Neural crest cell (in vitro differentiated cells): ENCODE measurements around the gene FBXW11. TPM values are rescaled to one million over a fixed set of nuclear protein-coding genes. Genes with fewer than 3 reads are reported as not detected.

Source experiments
- DNase-seq: peaks from one replicate; pipeline ENCODE4 v3.0.0; 2021; ENCODE audit warnings: low read depth, mixed read lengths, low spot score
- H3K27ac Mint-ChIP-seq: one replicate; pipeline ENCODE4 v1.8.0; 2021; ENCODE audit warnings: mild to moderate bottlenecking, mixed read lengths; ENCODE audit not compliant: unreplicated experiment
- H3K27me3 Mint-ChIP-seq: 2 replicates; pipeline ENCODE4 v1.8.0; 2021; ENCODE audit warnings: low read depth, mild to moderate bottlenecking, mixed read lengths
- H3K36me3 Mint-ChIP-seq: 2 replicates; pipeline ENCODE4 v1.8.0; 2021; ENCODE audit warnings: low read depth, mild to moderate bottlenecking, mixed read lengths
- H3K4me1 Mint-ChIP-seq: 2 replicates; pipeline ENCODE4 v1.8.0; 2021; ENCODE audit warnings: mixed read lengths
- H3K4me3 Mint-ChIP-seq: one replicate; pipeline ENCODE4 v1.8.0; 2021; ENCODE audit warnings: mild to moderate bottlenecking, mixed read lengths
- H3K9me3 Mint-ChIP-seq: 2 replicates; pipeline ENCODE4 v1.8.0; 2021; ENCODE audit warnings: mixed read lengths
- total RNA-seq: library from RNA; stranded (reverse); gene quantifications from 2 replicates; pipeline ENCODE4 v1.2.1, GENCODE V29; 2021
- TF ChIP-seq, protein P1 (sequence below): fragments of 200-600 bp; sonication (generic); conservative IDR thresholded peaks from 2 replicates; pipeline ENCODE4 v1.5.0; 2021; ENCODE audit warnings: antibody characterized with exemption, mild to moderate bottlenecking

FBXW11 gene
- total RNA-seq, 1 donor from 2014 or later: 66.6 TPM

DNA sequence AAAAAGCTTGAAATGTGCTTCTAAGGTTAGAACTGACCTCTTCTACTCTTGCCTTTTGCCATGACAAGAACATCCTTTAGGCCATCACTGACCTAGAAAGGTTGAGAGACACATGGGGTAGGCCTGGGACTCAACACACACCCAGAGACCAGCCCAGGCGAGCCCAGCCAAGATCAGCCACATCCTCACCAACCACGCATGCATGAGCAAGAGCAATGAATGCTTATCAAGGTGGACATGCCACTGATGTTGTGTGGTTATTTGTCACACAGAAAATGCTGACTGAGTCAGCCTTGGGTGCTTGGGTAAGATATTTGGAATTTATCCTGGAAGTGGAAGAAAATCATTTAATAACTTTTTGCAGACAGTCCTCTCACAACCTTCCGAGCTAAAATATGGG lies 181.4 kb downstream of the FBXW11 start:
- H3K27me3 Mint-ChIP-seq: no peaks in the 10 kb centered on the region
- no peak for DNase-seq
- TF ChIP-seq, protein P1, sequence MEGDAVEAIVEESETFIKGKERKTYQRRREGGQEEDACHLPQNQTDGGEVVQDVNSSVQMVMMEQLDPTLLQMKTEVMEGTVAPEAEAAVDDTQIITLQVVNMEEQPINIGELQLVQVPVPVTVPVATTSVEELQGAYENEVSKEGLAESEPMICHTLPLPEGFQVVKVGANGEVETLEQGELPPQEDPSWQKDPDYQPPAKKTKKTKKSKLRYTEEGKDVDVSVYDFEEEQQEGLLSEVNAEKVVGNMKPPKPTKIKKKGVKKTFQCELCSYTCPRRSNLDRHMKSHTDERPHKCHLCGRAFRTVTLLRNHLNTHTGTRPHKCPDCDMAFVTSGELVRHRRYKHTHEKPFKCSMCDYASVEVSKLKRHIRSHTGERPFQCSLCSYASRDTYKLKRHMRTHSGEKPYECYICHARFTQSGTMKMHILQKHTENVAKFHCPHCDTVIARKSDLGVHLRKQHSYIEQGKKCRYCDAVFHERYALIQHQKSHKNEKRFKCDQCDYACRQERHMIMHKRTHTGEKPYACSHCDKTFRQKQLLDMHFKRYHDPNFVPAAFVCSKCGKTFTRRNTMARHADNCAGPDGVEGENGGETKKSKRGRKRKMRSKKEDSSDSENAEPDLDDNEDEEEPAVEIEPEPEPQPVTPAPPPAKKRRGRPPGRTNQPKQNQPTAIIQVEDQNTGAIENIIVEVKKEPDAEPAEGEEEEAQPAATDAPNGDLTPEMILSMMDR: no peak
- no peaks in the 10 kb centered on the region for H3K4me1 Mint-ChIP-seq
- no peak overlapping the region for H3K27ac Mint-ChIP-seq
- H3K9me3 Mint-ChIP-seq: no peaks in the 10 kb centered on the region
- no peaks in the 10 kb centered on the region for H3K36me3 Mint-ChIP-seq
- H3K4me3 Mint-ChIP-seq: no peak overlapping the region

DNA sequence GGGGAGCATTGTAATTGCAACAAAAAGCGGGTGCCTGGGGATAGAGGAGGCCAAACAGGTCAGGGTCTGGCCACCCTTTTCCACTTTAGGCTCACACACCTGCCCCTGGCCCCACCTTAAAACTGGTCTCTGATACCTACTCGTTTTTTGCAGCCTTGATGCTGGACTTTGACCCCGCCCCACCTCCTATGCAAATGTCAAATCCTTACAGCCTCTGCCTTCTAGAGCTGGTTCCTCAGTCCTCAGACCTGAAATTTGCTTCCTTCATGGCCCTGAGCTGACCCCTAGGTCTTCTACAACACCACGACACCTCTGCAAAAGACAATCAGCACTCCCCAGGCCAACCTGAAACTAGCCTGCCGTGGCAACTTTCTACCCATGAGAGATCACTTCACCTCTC lies 183.2 kb downstream of the FBXW11 start:
- no peaks in the 10 kb centered on the region for H3K4me1 Mint-ChIP-seq
- H3K36me3 Mint-ChIP-seq: no peaks in the 10 kb centered on the region
- TF ChIP-seq, protein P1: no peak
- no peak overlapping the region for H3K4me3 Mint-ChIP-seq
- H3K27me3 Mint-ChIP-seq: peaks cover 3% of the 10 kb centered on the region
- no peak overlapping the region for H3K27ac Mint-ChIP-seq
- H3K9me3 Mint-ChIP-seq: no peaks in the 10 kb centered on the region
- DNase-seq: no peak

DNA sequence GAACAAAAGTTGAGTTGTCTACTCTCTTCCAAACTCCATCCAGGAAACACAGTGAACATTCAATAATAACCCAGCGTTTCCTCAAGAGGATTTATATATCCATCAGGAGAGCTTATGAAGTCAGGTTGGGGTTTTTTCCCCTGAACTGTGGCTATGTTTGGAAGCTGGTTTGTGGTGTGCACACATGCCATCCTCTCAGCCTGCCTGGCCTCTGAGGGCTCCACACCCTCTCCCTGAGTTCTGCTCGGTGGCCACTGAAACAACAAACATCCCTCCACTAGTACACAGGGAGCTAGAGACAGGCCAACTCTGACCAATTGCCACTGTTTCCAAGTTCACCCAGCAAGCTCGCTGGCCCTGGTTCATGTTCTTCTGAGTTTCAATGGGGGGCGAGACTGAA lies 185.2 kb downstream of the FBXW11 start:
- Mint-ChIP-seq H3K27me3 (peaks cover 3% of the 10 kb centered on the region), H3K36me3 (no peaks in the 10 kb centered on the region), H3K9me3 (no peaks in the 10 kb centered on the region), H3K4me1 (no peaks in the 10 kb centered on the region), H3K4me3 (no peak overlapping the region), H3K27ac (no peak overlapping the region)
- DNase-seq: no peak
- TF ChIP-seq, protein P1: no peak

DNA sequence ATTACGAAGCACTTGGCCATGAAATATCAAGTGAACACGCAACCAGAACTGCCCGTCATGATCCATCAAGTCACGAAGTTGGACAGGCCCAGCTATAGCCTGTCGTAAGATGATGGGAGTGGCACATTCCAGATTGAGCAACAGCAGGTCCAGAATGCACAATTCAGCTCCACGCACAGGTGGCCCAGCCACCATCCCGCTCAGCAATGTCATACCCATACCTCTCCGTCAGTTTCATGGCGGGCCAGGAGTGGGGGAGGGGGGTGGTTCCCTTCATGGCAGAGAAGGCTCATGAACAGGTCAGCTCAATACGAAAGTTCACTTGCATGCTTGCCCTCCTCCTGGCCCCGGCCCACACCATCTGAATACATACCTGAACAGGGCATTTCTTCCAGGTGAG lies 185.9 kb downstream of the FBXW11 start:
- no peak overlapping the region for H3K4me3 Mint-ChIP-seq
- no peaks in the 10 kb centered on the region for H3K4me1 Mint-ChIP-seq
- no peaks in the 10 kb centered on the region for H3K36me3 Mint-ChIP-seq
- H3K27ac Mint-ChIP-seq: no peak overlapping the region
- TF ChIP-seq, protein P1: no peak
- no peaks in the 10 kb centered on the region for H3K9me3 Mint-ChIP-seq
- DNase-seq: no peak
- H3K27me3 Mint-ChIP-seq: peaks cover 3% of the 10 kb centered on the region

DNA sequence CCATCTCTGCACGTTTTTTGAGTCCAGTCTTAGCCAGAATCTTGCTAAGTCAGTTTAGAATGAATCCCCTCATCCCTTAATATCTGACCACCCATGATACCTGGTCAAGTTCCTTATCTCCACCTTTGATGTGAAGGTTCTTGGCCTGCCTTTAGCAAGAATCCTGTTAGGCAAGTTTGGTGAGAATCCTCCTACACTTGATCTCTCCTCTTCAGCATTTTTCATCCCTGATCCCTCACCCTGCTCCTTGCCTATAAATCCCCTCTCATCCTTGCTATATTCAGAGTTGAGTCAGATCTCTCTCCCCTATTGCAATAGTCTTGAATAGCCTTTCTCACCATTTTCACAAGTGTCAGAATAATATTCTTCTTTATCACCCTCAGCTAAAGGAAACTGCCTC lies 189.8 kb downstream of the FBXW11 start:
- peaks cover 2% of the 10 kb centered on the region for H3K9me3 Mint-ChIP-seq
- no peak overlapping the region for H3K27ac Mint-ChIP-seq
- H3K36me3 Mint-ChIP-seq: no peaks in the 10 kb centered on the region
- no peak for DNase-seq
- H3K27me3 Mint-ChIP-seq: peaks cover 3% of the 10 kb centered on the region
- H3K4me3 Mint-ChIP-seq: no peak overlapping the region
- TF ChIP-seq, protein P1: no peak
- H3K4me1 Mint-ChIP-seq: no peaks in the 10 kb centered on the region
